ENCODE data around the gene RIT2.

DNA sequence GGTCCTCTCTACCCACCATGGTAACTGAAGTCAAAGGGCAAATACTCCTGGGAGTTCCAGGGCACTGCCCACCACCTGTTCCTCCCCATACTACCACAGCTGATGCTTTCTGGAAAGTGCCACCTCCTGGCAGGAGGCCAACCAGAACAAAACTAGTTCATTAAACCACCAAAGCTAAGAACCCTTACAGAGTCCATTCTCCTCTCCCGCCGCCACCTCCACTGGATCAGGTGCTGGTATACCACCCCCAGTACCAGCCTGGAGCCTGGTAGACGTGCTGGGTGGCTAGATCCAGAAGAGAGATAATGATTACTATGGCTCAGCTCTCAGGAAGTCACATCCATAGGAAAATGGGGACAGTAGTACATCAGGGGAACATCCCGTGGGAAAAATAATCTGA lies 300.9 kb downstream of the RIT2 start:
- TF ChIP-seq, protein P1, sequence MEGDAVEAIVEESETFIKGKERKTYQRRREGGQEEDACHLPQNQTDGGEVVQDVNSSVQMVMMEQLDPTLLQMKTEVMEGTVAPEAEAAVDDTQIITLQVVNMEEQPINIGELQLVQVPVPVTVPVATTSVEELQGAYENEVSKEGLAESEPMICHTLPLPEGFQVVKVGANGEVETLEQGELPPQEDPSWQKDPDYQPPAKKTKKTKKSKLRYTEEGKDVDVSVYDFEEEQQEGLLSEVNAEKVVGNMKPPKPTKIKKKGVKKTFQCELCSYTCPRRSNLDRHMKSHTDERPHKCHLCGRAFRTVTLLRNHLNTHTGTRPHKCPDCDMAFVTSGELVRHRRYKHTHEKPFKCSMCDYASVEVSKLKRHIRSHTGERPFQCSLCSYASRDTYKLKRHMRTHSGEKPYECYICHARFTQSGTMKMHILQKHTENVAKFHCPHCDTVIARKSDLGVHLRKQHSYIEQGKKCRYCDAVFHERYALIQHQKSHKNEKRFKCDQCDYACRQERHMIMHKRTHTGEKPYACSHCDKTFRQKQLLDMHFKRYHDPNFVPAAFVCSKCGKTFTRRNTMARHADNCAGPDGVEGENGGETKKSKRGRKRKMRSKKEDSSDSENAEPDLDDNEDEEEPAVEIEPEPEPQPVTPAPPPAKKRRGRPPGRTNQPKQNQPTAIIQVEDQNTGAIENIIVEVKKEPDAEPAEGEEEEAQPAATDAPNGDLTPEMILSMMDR (IDR thresholded peaks at IDR 0.05): no peak
- TF ChIP-seq POLR2AphosphoS5 (IDR thresholded peaks at IDR 0.05) (no peak), POLR2A (IDR thresholded peaks at IDR 0.05) (no peak), EP300 (IDR thresholded peaks at IDR 0.05) (no peak)
